Measurements from ENCODE around the gene TEX22.

Gene TEX22

GRCh38 chr14:105368032-105368417 is 30.3 kb upstream of the TEX22 start:
- Histone ChIP-seq H3K4me1 (ENCODE audit: control insufficient read depth, low read depth, low read length) (no peaks in the 10 kb centered on the region), H3K9ac (ENCODE audit: low read length) (no peak overlapping the region), H3K4me3 (ENCODE audit: low read length) (no peak overlapping the region), H3K27ac (ENCODE audit: low read depth, low read length) (no peak overlapping the region), H3K4ac (ENCODE audit: low read depth, low read length) (no peak overlapping the region), H3K4me2 (ENCODE audit: low read length) (no peak overlapping the region), H3K79me2 (ENCODE audit: control insufficient read depth, insufficient read depth, low read length) (no peaks in the 10 kb centered on the region), H2AK5ac (ENCODE audit: low read length) (no peak overlapping the region), H2BK15ac (replicated peaks; ENCODE audit: low read depth) (no peak overlapping the region), H4K5ac (ENCODE audit: low read length) (no peak overlapping the region), H2BK120ac (ENCODE audit: low read depth, low read length) (no peak overlapping the region), H3K56ac (ENCODE audit: low read length) (no peak overlapping the region), H3K27me3 (ENCODE audit: insufficient read depth, low read length, poor library complexity) (no peaks in the 10 kb centered on the region), H3K36me3 (ENCODE audit: control insufficient read depth, insufficient read depth, low read length) (no peaks in the 10 kb centered on the region), H4K8ac (ENCODE audit: low read depth, low read length) (no peak overlapping the region), H3K79me1 (ENCODE audit: low read length) (no peaks in the 10 kb centered on the region), H3K23ac (ENCODE audit: low read length) (no peak overlapping the region), H3K18ac (ENCODE audit: low read length) (no peak overlapping the region), H2BK5ac (ENCODE audit: low read length) (no peak overlapping the region)
- no CpG with 5 or more reads among the region's 20 CpGs for WGBS (ENCODE audit: extremely low coverage, insufficient coverage, low lambda C conversion rate)
- no peak for DNase-seq

DNA sequence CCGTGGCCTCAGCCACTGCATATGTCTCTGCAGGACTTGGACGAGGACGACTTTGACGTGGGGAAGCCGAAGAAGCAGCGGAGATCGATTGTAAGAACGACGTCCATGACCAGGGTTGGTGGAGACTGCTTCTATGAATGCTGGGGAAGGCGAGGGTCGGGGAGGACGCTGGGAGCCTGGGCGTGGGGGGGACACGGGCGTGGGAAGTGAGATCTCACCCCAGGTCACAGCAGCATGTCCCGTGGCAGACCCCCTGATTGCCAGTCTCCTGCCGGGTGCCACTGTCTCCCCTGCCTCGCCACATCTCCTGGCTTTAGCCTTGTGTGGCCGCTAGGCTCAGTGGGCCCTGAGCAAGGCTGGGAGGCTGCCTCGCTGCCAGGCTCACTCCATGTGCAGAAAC is 29.9 kb upstream of the TEX22 start:
- DNase-seq = no peak
- Histone ChIP-seq H3K56ac (ENCODE audit: low read length) (no peak overlapping the region), H3K27me3 (ENCODE audit: insufficient read depth, low read length, poor library complexity) (no peaks in the 10 kb centered on the region), H3K4me2 (ENCODE audit: low read length) (no peak overlapping the region), H2BK120ac (ENCODE audit: low read depth, low read length) (no peak overlapping the region), H4K8ac (ENCODE audit: low read depth, low read length) (no peak overlapping the region), H4K5ac (ENCODE audit: low read length) (no peak overlapping the region), H2BK15ac (replicated peaks; ENCODE audit: low read depth) (no peak overlapping the region), H3K4ac (ENCODE audit: low read depth, low read length) (no peak overlapping the region), H3K4me1 (ENCODE audit: control insufficient read depth, low read depth, low read length) (no peaks in the 10 kb centered on the region), H2BK5ac (ENCODE audit: low read length) (no peak overlapping the region), H3K79me1 (ENCODE audit: low read length) (no peaks in the 10 kb centered on the region), H3K18ac (ENCODE audit: low read length) (no peak overlapping the region), H3K4me3 (ENCODE audit: low read length) (no peak overlapping the region), H3K27ac (ENCODE audit: low read depth, low read length) (no peak overlapping the region), H3K79me2 (ENCODE audit: control insufficient read depth, insufficient read depth, low read length) (no peaks in the 10 kb centered on the region), H2AK5ac (ENCODE audit: low read length) (no peak overlapping the region), H3K9ac (ENCODE audit: low read length) (no peak overlapping the region), H3K23ac (ENCODE audit: low read length) (no peak overlapping the region), H3K36me3 (ENCODE audit: control insufficient read depth, insufficient read depth, low read length) (no peaks in the 10 kb centered on the region)
- WGBS (ENCODE audit: extremely low coverage, insufficient coverage, low lambda C conversion rate) = no CpG with 5 or more reads among the region's 20 CpGs

- Histone ChIP-seq H3K18ac (ENCODE audit: low read length) (no peak overlapping the region), H3K4me3 (ENCODE audit: low read length) (no peak overlapping the region)
These were observed 29.3 kb upstream of the TEX22 start for GRCh38 chr14:105368910-105369652.

GRCh38 chr14:105369653-105370040 is 28.7 kb upstream of the TEX22 start:
- H3K23ac ChIP-seq (ENCODE audit: low read length) = no peak overlapping the region
- H3K27ac ChIP-seq (ENCODE audit: low read depth, low read length) = no peak overlapping the region
- WGBS (ENCODE audit: extremely low coverage, insufficient coverage, low lambda C conversion rate) = no CpG with 5 or more reads among the region's 28 CpGs
- no peak overlapping the region for H2BK5ac ChIP-seq (ENCODE audit: low read length)
- no peaks in the 10 kb centered on the region for H3K79me1 ChIP-seq (ENCODE audit: low read length)
- no peak overlapping the region for H3K9ac ChIP-seq (ENCODE audit: low read length)
- no peak overlapping the region for H3K4ac ChIP-seq (ENCODE audit: low read depth, low read length)
- H3K4me1 ChIP-seq (ENCODE audit: control insufficient read depth, low read depth, low read length) = no peaks in the 10 kb centered on the region
- no peak overlapping the region for H2BK120ac ChIP-seq (ENCODE audit: low read depth, low read length)
- H4K8ac ChIP-seq (ENCODE audit: low read depth, low read length) = no peak overlapping the region
- no peak overlapping the region for H3K4me2 ChIP-seq (ENCODE audit: low read length)
- no peak overlapping the region for H3K4me3 ChIP-seq (ENCODE audit: low read length)
- H3K36me3 ChIP-seq (ENCODE audit: control insufficient read depth, insufficient read depth, low read length) = no peaks in the 10 kb centered on the region
- no peaks in the 10 kb centered on the region for H3K27me3 ChIP-seq (ENCODE audit: insufficient read depth, low read length, poor library complexity)
- no peak overlapping the region for H2AK5ac ChIP-seq (ENCODE audit: low read length)
- H3K56ac ChIP-seq (ENCODE audit: low read length) = no peak overlapping the region
- no peak overlapping the region for H2BK15ac ChIP-seq (replicated peaks; ENCODE audit: low read depth)
- no peaks in the 10 kb centered on the region for H3K79me2 ChIP-seq (ENCODE audit: control insufficient read depth, insufficient read depth, low read length)
- H3K18ac ChIP-seq (ENCODE audit: low read length) = no peak overlapping the region
- no peak overlapping the region for H4K5ac ChIP-seq (ENCODE audit: low read length)
- no peak for DNase-seq

More at GRCh38 chr14:105368910-105369652, 29.3 kb upstream of the TEX22 start:
- Histone ChIP-seq H2BK120ac (ENCODE audit: low read depth, low read length) (no peak overlapping the region), H3K9ac (ENCODE audit: low read length) (no peak overlapping the region), H3K36me3 (ENCODE audit: control insufficient read depth, insufficient read depth, low read length) (no peaks in the 10 kb centered on the region), H3K4ac (ENCODE audit: low read depth, low read length) (no peak overlapping the region), H3K56ac (ENCODE audit: low read length) (no peak overlapping the region), H3K79me1 (ENCODE audit: low read length) (no peaks in the 10 kb centered on the region), H2BK5ac (ENCODE audit: low read length) (no peak overlapping the region), H3K27ac (ENCODE audit: low read depth, low read length) (no peak overlapping the region), H3K4me1 (ENCODE audit: control insufficient read depth, low read depth, low read length) (no peaks in the 10 kb centered on the region), H3K23ac (ENCODE audit: low read length) (no peak overlapping the region), H2BK15ac (replicated peaks; ENCODE audit: low read depth) (no peak overlapping the region), H4K5ac (ENCODE audit: low read length) (no peak overlapping the region), H3K79me2 (ENCODE audit: control insufficient read depth, insufficient read depth, low read length) (no peaks in the 10 kb centered on the region), H3K27me3 (ENCODE audit: insufficient read depth, low read length, poor library complexity) (no peaks in the 10 kb centered on the region), H3K4me2 (ENCODE audit: low read length) (no peak overlapping the region), H2AK5ac (ENCODE audit: low read length) (no peak overlapping the region), H4K8ac (ENCODE audit: low read depth, low read length) (no peak overlapping the region)
- no CpG with 5 or more reads among the region's 29 CpGs for WGBS (ENCODE audit: extremely low coverage, insufficient coverage, low lambda C conversion rate)
- DNase-seq = no peak

DNA sequence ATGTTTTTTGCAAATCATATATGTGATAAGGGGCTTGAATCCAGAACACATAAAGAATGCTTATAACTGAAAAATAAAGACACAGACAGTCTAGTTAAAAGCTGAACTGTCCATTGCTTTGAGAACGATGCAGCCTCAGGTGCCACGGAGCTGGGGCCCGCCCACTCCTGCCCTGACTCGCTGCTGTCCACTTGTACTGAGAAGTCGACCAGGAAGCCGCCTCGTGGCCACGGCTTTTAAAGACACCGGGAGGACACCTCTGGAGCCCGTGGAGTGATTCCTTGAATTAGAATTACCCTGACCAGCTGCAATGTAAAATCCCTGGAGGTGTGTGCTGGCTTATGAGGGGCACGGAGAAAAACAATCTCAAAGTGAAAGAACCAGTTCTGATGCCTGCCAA is 23.9 kb upstream of the TEX22 start:
- Histone ChIP-seq H3K79me1 (ENCODE audit: low read length) (no peaks in the 10 kb centered on the region), H2BK15ac (replicated peaks; ENCODE audit: low read depth) (no peak overlapping the region), H3K4me2 (ENCODE audit: low read length) (no peak overlapping the region), H2AK5ac (ENCODE audit: low read length) (no peak overlapping the region), H3K56ac (ENCODE audit: low read length) (no peak overlapping the region), H3K36me3 (ENCODE audit: control insufficient read depth, insufficient read depth, low read length) (no peaks in the 10 kb centered on the region), H4K8ac (ENCODE audit: low read depth, low read length) (no peak overlapping the region), H3K4ac (ENCODE audit: low read depth, low read length) (no peak overlapping the region), H2BK120ac (ENCODE audit: low read depth, low read length) (no peak overlapping the region), H4K5ac (ENCODE audit: low read length) (no peak overlapping the region), H3K4me3 (ENCODE audit: low read length) (no peak overlapping the region), H3K79me2 (ENCODE audit: control insufficient read depth, insufficient read depth, low read length) (no peaks in the 10 kb centered on the region), H3K4me1 (ENCODE audit: control insufficient read depth, low read depth, low read length) (no peaks in the 10 kb centered on the region), H3K27ac (ENCODE audit: low read depth, low read length) (no peak overlapping the region), H3K27me3 (ENCODE audit: insufficient read depth, low read length, poor library complexity) (no peaks in the 10 kb centered on the region), H3K18ac (ENCODE audit: low read length) (no peak overlapping the region), H2BK5ac (ENCODE audit: low read length) (no peak overlapping the region), H3K9ac (ENCODE audit: low read length) (no peak overlapping the region), H3K23ac (ENCODE audit: low read length) (no peak overlapping the region)
- no CpG with 5 or more reads among the region's 11 CpGs for WGBS (ENCODE audit: extremely low coverage, insufficient coverage, low lambda C conversion rate)
- no peak for DNase-seq

DNA sequence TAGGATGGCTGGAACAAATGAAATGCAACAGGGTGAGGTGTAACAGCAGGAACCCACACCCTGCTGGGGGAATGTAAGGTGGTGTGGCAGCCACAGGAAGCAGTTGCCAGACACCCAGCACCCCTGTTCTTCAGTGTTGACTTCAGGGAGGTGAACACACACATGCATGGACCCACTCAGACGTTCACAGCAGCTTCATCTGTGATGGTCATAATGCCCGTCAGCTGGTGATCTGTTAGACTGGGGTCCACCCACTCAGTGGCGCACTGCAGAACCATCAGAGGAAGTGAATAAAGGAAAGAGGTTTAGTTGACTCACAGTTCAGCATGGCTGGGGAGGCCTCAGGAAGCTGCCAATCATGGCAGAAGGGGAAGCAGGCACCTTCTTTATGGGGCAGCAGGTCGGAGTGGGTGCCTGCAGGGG is 22.7 kb upstream of the TEX22 start:
- WGBS (ENCODE audit: extremely low coverage, insufficient coverage, low lambda C conversion rate) = no CpG with 5 or more reads among the region's 4 CpGs
- no peak for DNase-seq
- H3K4me1 ChIP-seq (ENCODE audit: control insufficient read depth, low read depth, low read length) = no peaks in the 10 kb centered on the region
- no peak overlapping the region for H4K8ac ChIP-seq (ENCODE audit: low read depth, low read length)
- H4K5ac ChIP-seq (ENCODE audit: low read length) = no peak overlapping the region
- H3K79me1 ChIP-seq (ENCODE audit: low read length) = no peaks in the 10 kb centered on the region
- H3K27ac ChIP-seq (ENCODE audit: low read depth, low read length) = no peak overlapping the region
- H2BK15ac ChIP-seq (replicated peaks; ENCODE audit: low read depth) = no peak overlapping the region
- H3K4me2 ChIP-seq (ENCODE audit: low read length) = no peak overlapping the region
- no peak overlapping the region for H3K23ac ChIP-seq (ENCODE audit: low read length)
- H3K4ac ChIP-seq (ENCODE audit: low read depth, low read length) = no peak overlapping the region
- H3K9ac ChIP-seq (ENCODE audit: low read length) = no peak overlapping the region
- no peak overlapping the region for H3K4me3 ChIP-seq (ENCODE audit: low read length)
- no peaks in the 10 kb centered on the region for H3K36me3 ChIP-seq (ENCODE audit: control insufficient read depth, insufficient read depth, low read length)
- no peak overlapping the region for H2BK5ac ChIP-seq (ENCODE audit: low read length)
- H3K79me2 ChIP-seq (ENCODE audit: control insufficient read depth, insufficient read depth, low read length) = no peaks in the 10 kb centered on the region
- no peak overlapping the region for H3K56ac ChIP-seq (ENCODE audit: low read length)
- H3K27me3 ChIP-seq (ENCODE audit: insufficient read depth, low read length, poor library complexity) = no peaks in the 10 kb centered on the region
- no peak overlapping the region for H3K18ac ChIP-seq (ENCODE audit: low read length)
- H2AK5ac ChIP-seq (ENCODE audit: low read length) = no peak overlapping the region
- H2BK120ac ChIP-seq (ENCODE audit: low read depth, low read length) = no peak overlapping the region
